Limb (tissue), 2 donors: ENCODE data around the gene RPS6KC1.
"Not testable (repeated sequence)": the region's sequence is repeated elsewhere in the genome, so short reads cannot be mapped to it uniquely, and the experiment has no call there.

ENCODE experiments used
- DNase-seq, 2 donors: peaks; one replicate each; pipeline ENCODE4 v3.0.0-alpha.2; 2016; ENCODE audit errors: extremely low spot score in 2 of 2

RPS6KC1 gene, protein sequence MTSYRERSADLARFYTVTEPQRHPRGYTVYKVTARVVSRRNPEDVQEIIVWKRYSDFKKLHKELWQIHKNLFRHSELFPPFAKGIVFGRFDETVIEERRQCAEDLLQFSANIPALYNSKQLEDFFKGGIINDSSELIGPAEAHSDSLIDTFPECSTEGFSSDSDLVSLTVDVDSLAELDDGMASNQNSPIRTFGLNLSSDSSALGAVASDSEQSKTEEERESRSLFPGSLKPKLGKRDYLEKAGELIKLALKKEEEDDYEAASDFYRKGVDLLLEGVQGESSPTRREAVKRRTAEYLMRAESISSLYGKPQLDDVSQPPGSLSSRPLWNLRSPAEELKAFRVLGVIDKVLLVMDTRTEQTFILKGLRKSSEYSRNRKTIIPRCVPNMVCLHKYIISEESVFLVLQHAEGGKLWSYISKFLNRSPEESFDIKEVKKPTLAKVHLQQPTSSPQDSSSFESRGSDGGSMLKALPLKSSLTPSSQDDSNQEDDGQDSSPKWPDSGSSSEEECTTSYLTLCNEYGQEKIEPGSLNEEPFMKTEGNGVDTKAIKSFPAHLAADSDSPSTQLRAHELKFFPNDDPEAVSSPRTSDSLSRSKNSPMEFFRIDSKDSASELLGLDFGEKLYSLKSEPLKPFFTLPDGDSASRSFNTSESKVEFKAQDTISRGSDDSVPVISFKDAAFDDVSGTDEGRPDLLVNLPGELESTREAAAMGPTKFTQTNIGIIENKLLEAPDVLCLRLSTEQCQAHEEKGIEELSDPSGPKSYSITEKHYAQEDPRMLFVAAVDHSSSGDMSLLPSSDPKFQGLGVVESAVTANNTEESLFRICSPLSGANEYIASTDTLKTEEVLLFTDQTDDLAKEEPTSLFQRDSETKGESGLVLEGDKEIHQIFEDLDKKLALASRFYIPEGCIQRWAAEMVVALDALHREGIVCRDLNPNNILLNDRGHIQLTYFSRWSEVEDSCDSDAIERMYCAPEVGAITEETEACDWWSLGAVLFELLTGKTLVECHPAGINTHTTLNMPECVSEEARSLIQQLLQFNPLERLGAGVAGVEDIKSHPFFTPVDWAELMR

DNA sequence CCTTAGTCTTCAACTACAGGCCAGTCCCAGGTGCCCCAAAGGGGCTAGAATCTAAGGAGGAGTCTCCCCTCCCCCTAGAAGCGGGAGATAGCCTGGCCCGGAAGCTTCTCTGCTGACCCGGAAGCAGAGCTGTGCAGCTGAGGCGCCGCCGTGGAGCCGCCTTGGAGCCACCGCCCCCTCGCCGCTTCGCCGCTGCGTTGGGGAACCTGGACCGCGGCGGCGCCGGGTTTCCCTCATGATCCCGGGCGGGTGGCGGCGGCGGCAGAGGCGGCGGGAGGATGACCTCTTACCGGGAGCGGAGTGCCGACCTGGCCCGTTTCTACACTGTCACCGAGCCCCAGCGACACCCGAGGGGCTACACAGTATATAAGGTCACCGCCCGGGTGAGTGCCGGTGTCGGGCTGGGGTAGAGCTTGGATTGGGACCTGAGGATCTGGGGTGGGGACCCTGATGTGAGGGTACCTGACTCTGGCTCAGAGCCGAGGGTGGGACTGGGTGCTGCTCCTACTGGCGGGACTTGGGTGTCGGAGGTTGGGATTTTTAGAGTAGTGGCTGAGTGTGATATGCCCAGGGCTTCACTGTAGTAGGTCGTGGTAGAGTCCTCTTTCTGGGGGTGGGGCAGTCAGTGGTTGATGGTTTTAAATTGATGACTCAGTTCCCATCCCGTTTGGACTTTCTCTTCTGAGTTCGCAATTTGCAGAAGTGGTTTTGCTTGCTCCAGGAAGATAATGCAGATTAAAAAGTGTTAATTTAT is at the start of gene RPS6KC1:
TSS of gene RPS6KC1 (plus strand) at position 115 of the 754 bp plus-strand sequence. CDS start at position 279, 164 bp downstream.
- DNase-seq, result peak; percentile 86 to 90

DNA sequence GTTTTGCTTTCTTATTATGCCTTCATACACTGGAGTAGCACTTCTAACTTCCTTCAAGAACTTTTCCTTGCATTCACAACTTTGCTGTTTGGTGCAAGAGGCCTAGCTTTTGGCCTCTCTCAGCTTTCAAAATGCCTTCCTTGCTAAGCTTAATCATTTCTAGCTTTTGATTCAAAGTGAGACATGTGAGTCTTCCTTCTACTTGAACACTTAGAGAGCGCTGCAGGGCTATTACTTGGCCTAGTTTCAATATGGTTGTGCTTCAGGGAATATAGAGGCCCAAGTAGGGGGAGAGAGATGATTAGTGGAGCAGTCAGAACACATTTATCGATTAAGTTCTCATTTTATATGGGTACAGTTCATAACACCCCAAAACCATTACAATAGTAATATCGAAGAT is 47.8 kb upstream of the RPS6KC1 start:
- no peak for DNase-seq

DNA sequence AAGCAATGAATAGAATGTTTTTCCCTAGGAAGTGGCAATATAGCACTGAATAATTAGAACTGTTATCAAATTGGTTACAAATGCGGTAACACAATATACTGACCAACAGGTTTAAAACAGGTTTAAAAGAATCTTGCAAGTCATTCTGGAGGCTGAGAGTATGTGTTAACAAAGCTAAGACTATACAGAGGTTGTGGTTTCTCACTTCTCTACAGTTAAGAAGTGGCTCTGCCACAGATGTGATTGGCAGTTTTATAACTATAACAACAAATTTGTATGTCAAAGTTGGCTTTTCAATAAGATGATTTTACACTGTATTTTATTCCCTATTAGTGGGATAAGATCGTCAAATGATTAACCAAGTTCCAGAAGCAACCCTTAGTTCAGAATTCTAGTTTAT is 42.5 kb upstream of the RPS6KC1 start:
- no peak for DNase-seq

DNA sequence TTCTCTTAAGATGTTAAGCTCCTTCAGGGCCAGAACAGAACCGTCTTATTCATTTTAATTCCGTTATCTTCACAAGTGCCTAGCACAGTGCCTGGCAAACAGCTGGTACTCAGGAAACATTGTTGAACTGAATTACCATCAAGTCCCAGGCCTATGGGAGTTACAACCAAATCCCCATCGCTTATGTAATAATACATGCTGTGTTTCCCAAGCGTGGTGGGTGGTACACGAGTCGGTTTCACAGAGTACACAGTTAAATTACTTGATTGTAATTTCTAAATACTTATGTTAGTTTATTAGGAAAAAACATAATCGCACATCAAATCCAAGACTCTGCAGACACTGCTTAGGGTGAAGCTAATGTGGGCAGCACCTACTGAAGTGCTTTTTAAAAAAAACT is 36.4 kb upstream of the RPS6KC1 start:
- peak in 1 of 2 donors; percentile 32 for DNase-seq

DNA sequence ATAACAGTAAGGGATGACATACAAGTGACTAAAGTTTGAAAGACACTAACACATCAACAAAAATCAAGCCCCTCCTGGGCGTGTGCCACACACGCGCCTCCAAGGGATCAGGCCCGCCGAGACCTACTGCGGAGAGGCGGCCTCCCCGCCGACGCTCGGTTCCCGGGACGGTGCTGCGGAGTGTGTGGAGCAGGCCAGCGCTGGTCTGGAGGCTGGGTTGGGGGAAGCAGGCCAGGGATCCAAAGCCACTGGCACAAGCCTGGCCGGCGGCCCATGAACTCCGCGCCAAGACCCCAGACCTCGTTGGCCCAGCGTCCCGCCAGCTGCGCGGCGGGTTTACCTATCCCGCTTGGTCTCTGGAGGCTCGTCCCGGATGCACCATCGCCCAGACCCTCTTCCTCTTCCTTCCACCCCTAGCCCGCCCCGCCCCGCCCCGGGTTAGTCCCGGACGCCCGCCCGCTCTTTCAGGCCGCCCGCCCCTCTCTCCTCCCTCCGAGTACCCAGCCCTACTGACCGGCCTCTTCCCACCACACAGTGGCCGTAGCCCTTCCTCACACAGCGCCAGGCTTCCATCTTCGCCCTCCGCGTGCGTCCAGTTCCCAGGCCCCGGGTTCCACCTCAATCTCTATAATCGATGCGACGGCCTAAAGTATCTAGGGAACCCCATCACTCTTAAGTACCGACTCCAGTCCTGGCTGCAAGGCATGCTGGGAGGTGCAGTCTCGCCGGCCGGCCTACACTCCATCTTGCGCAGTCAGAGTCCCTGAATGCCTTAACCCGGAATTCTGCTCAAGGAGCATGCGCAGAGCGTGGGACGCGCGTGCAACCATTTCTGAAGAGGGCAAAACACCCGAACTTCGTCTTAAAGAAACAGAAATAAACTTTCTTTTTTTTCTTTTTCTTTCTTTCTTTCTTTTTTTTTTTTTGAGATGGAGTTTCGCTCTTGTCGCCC is 35.7 kb upstream of the RPS6KC1 start, which contains the start of gene ANGEL2:
TSS of gene ANGEL2 (minus strand) at position 769 of the 952 bp plus-strand sequence. CDS start at position 573, 196 bp downstream.
- peak; percentile 95 to 97 for DNase-seq

DNA sequence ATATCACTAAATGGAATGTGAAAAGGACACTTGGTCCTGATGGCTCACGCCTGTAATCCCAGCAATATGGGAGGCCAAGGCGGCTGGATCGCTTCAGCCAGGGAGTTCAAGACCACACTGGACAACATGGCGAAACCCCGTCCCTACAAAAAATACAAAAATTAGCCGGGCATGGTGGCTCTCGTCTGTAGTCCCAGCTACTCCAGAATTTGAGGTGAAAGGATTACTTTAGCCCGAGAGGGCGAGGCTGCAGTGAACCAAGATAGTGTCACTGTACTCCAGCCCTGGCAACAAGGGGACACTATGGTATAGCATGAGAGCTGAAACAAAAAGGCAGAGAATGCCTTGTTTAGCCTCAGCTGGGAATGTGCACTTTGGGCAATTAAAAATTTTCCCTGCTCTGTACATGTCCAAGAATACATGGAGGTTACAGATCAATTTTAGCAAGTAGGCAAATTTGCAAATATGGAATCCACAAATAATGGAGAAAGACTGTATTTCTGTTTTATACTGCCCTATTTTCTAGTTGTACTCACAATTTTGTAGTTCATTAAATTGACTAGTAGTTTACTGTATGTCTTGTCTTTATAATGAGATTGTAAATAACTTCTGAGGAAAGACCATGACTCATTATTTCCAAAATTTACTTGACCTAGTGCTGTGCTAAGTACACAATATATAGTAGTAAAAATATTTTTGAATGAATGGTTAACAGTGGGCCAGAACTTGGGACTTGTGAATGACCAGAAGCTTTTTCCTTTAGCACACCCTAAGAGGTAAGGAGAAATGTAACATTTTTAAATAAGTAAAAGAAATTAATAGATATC is 33.4 kb upstream of the RPS6KC1 start:
- no peak for DNase-seq

DNA sequence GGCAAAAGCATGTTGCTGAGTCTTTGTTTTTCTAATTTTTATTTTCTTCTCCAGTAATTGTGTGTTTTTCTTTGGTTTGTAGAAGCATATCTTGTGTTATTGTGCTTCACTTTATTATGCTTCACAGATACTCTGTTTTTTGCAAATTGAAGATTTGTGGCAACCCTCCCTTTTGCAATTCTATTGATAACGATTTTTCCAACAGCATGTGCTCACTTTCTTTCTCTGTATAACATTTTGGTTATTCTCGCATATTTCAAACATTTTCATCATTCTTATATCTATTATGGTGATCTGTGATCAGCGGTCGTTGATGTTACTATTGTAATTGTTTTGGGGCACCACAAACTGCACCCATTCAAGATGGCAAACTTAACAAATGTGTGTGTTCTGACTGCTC is 31.6 kb upstream of the RPS6KC1 start:
- DNase-seq, result no peak

DNA sequence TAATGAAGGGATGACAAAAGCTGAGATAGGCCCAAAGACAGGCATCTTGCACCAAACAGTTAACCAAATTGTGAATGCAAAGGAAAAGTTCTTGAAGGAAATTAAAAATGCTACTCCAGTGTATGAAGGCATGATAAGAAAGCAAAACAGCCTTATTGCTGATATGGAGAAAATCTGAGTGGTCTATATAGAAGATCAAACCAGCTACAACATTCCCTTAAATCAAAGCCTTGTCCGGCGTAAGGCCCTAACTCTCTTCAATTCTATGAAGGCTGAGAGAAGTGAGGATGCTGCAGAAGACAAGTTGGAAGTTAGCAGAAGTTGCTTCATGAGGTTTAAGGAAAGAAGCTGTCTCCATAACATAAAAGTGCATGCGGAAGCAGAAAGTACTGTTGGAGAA is 31.0 kb upstream of the RPS6KC1 start:
- no peak for DNase-seq

DNA sequence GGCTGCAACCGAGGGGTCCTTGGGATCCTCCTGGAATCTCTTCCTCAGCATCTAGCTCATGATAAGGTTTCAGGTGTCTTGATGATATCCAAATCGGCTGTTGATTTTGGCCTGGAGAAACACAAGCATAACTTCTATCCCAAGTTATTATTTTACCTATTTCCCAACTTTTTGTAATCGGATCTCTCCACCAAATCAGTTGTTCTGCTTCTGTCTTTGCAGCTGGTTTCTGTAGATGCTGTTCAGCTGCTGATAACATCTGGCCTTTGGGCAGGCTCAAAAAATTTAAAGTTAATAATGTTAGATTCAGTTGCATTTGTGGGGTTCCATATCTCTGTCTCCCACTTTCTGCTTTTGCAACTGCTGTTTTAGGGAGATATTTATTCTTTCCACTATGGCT is 24.0 kb upstream of the RPS6KC1 start:
- not testable (repeated sequence) for DNase-seq

DNA sequence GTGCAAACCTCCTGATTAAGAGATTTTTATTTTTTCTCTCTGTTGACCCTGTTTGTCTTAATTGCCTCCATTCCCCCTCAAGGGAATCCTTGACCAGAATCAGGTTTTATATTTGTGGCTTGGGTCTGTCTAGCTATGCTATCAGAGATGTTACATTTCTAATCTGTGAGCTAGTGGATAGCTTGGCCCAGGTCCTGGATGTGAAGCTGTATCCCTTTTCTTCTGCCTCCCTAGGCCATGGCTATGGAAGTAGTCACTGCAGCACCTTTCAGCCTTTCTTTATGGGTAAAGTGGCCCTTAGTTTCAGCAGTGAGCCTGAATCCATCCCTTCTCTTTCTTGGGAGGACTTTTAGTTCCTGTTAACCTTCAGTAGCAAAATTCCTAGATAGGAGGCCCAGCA is 18.4 kb upstream of the RPS6KC1 start:
- no peak for DNase-seq

DNA sequence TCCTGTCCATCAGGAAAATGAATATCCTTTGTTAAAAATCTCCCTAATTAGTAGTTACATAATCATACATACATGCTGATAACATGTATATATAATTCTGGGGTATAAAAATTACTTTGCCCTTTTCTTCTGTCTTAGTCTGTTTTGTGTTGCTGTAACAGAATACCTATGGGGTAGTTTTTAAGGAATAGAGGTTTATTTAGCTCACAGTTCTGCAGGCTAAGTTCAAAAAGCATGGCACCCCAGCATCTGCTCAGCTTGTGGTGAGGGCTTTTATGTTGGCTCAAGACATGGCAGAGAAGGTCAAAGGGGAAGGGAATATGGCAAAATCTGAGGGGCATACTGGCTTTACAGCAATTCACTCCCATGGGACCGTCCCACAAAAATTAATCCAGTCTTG is 16.3 kb upstream of the RPS6KC1 start:
- DNase-seq, result no peak

DNA sequence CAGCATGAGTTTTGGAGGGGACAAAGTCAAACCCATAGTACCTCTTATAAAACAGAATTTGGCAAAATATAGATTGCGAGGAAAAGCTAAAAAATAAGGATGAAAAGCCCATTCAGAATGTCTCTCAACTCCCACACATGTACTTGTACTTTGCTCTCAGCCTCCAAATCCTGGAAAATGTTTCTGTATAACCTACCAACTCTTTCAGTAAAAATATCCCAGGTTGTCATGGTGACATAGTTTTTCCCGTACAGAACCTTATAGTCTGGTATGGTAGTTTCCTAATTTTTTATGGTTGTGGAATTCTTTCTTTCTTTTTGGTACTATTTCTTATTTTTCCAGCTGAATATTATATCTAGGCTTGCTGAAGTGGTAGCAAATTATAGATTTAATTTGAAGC is 15.5 kb upstream of the RPS6KC1 start:
- no peak for DNase-seq

DNA sequence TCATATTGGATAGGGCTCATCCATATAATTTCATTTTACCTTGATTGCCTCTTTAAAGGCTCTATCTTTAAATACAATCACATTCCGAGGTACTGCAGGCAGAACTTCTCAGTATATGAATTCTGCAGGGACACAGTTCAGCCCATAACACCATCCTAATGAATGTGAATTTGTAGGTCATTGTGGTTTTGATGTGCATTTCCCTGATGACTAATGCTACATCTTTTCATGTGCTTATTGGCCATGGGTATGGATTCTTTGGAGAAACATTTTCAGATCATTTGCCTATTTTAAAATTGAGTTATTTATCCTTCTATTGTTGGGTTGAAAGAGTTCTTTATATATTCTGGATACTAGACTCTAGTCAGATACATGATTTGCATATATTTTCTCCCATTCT is 9.6 kb upstream of the RPS6KC1 start:
- DNase-seq, result no peak

DNA sequence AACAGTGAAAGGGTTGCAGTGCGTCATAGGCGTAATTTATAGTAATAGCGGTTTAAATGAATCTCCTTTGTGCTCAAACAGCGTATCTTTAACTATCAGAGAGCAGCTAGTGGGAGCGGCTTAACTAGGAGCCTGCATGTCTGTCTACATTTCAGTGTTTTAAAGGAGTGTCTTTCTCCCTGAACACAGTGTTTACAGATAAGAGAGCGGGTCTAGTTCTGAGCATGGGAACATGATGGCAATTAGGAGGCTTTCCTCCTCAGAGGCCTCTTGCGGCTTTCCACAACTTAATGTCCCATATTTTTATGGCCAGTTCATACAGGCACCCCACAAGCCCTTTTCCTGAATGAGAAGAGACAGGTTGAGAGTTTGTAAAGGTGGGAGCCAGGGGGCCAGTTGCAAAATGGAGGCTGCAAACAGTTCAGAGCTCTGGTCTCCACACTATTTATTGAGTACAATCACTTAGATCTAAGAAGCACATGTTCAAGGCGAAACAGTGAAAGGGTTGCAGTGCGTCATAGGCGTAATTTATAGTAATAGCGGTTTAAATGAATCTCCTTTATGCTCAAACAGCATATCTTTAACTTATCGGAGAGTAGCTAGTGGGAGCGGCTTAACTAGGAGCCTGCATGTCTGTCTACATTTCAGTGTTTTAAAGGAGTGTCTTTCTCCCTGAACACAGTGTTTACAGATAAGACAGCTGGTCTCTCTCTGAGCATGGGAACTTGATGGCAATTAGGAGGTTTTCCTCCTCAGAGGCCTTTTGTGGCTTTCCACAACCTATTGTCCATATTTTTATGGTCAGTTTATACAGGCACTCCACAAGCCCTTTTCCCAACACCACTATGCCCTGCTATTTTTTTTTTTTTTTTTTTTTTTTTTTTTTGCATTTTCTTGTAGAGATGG is 5.5 kb upstream of the RPS6KC1 start:
- not testable (repeated sequence) for DNase-seq

DNA sequence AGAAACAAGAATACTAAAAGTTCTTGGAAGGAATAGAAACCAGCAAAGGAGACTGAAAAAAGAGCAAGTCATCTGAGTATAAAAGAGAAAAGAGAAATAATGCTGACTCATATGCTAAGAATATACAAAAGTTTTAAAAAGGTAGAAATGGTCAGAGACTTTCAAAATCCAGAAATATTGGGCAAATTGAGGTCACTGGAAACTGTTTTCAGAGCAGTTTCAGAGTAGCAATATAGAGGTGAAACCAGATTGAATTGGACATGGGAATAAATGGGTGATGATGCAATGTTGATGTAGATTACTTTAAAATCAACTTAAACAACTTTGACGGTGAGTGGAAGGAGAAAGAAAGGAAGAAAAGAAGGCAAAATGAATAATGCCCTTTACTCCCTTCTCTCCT is 1.8 kb upstream of the RPS6KC1 start:
- no peak for DNase-seq

DNA sequence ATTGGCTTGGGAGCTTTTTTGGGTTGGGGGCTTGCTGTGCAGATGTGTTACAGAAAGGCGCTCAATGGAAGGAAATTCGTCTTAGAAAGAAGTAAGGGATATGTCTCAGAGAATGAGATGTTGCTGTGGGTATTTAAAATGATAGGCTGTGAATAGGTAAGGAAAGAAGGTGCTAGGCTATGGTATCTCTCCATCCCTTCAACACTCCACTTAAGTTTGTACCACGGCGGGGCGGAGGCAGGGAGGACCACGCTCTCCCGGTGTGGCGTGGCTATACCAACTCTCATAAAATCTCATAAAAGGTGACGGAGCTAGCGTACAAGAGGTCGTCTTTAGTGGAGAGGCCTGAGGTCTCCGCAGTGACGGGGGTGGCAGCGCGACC is 305 bp upstream of the RPS6KC1 start:
- DNase-seq, result no peak

DNA sequence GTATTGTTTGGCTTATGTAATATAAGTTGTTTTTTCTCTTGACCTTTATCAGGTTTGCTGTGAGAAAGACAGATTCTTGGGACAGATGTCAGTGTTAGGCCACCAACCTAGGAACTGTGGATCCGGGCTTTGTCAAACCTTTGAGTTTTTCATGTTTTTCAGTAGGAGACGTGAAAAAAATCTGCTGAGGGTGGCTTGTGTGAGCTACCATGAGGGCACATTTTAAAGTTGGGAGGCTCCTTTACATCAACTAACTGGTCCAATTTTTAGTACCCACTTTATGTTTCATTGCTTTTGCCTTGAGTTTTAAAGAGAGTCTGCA is 801 bp downstream of the RPS6KC1 start:
- DNase-seq, result no peak

DNA sequence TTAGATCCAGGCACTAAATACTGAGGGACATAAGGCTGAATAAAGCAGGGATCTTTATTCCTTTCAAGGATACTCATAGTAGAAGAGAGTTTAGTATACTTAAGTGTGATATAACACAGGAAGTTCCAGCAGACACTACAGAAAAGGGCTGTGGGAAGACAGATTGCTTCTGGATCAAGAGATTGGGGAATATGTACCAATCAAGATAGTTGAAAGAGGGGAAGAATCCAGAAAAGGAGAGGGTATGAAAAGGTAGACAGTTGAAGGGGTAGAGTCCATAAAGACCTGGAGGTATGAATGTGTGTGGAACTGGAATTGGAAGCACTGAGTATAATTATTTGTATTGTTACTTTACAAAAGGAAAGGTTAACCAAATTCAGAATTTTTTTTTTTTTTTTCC is 2.4 kb downstream of the RPS6KC1 start:
- no peak for DNase-seq
